CD4-positive, alpha-beta T cell treated with Interleukin-17A for 4 hours (primary cell): ENCODE data around the gene HDHD5.
"Not testable (repeated sequence)": the region's sequence is repeated elsewhere in the genome, so short reads cannot be mapped to it uniquely, and the experiment has no call there.

ENCODE experiments used
- DNase-seq: peaks from one replicate; pipeline ENCODE4 v3.0.0-alpha.2; 2020; ENCODE audit warnings: mixed read lengths

Gene HDHD5

GRCh38 chr22:17152971-17153370 is 6.1 kb downstream of the HDHD5 start:
- no peak for DNase-seq

- no peak for DNase-seq
These were observed 6.7 kb downstream of the HDHD5 start for GRCh38 chr22:17152340-17152739.

- no peak for DNase-seq
These were observed 9.8 kb downstream of the HDHD5 start for GRCh38 chr22:17149076-17149815.

GRCh38 chr22:17147458-17147857 is 11.6 kb downstream of the HDHD5 start:
- DNase-seq, result not testable (repeated sequence)

GRCh38 chr22:17145021-17145680 is 13.9 kb downstream of the HDHD5 start:
- no peak for DNase-seq

- DNase-seq, result no peak
These were observed 15.3 kb downstream of the HDHD5 start for GRCh38 chr22:17143826-17144225.

- DNase-seq, result no peak
These were observed 16.0 kb downstream of the HDHD5 start for GRCh38 chr22:17143101-17143500.

GRCh38 chr22:17140826-17141766 is 18.0 kb downstream of the HDHD5 start:
- no peak for DNase-seq

GRCh38 chr22:17140022-17140421 is 19.1 kb downstream of the HDHD5 start:
- DNase-seq, result no peak

GRCh38 chr22:17138513-17138912 is 20.6 kb downstream of the HDHD5 start:
- no peak for DNase-seq

GRCh38 chr22:17137861-17138425 is 21.1 kb downstream of the HDHD5 start:
- no peak for DNase-seq

- DNase-seq, result no peak
These were observed 21.9 kb downstream of the HDHD5 start for GRCh38 chr22:17137170-17137569.

- DNase-seq, result no peak
These were observed 23.8 kb downstream of the HDHD5 start for GRCh38 chr22:17135153-17135760.

GRCh38 chr22:17133137-17133536 is 25.9 kb downstream of the HDHD5 start:
- DNase-seq, result no peak

GRCh38 chr22:17132112-17132511 is 27.0 kb downstream of the HDHD5 start:
- no peak for DNase-seq

GRCh38 chr22:17131686-17132085 is 27.4 kb downstream of the HDHD5 start:
- DNase-seq, result no peak

- DNase-seq, result no peak
These were observed 28.9 kb downstream of the HDHD5 start for GRCh38 chr22:17130199-17130598.

- DNase-seq, result peak; percentile 29
These were observed 37.6 kb downstream of the HDHD5 start, which contains the start of gene TMEM121B for GRCh38 chr22:17121233-17122195. Gene TMEM121B, minus strand, starts transcription at chr22:17121360. Its CDS starts 233 bp downstream, at chr22:17121127.

- peak; percentile 36 for DNase-seq
These were observed 38.3 kb downstream of the HDHD5 start for GRCh38 chr22:17120711-17121232.

- peak; percentile 76 for DNase-seq
These were observed 38.8 kb downstream of the HDHD5 start for GRCh38 chr22:17120281-17120680.
